IMR-90 (cell line): ENCODE results near the gene EPHB1. TPM values are rescaled to one million over a fixed set of nuclear protein-coding genes. Genes with fewer than 3 reads are reported as not detected.

ENCODE experiments used
- ATAC-seq: fragments of 200-7000 bp; cut with Tn5 transposase; 2 replicates; pipeline ENCODE4 v1.9.1; 2020; ENCODE audit warnings: low read depth, mild to moderate bottlenecking, moderate library complexity
- BruUV-seq: library from RNA; stranded (reverse); fragments of 400-500 nt; replicated peaks from 2 replicates; lab custom pipeline; 2021; lab: Mats Ljungman, UMichigan
- CTCF ChIA-PET: fragments of 300-600 bp; formaldehyde crosslinking; extraction: SDS; loops from one replicate; lab custom pipeline; 2021; ENCODE audit warnings: antibody characterized with exemption; lab: Yijun Ruan, JAX
- POLR2A ChIA-PET: fragments of 300-600 bp; sonication (Branson Sonifier 250); formaldehyde crosslinking; loops from one replicate; lab custom pipeline; 2022; ENCODE audit warnings: antibody characterized with exemption; ENCODE audit not compliant: unreplicated experiment; lab: Charles Lee
- DNase-seq: peaks from one replicate; pipeline ENCODE4 v3.0.0; 2013
- H2AFZ ChIP-seq: replicated peaks from 2 replicates; pipeline ENCODE3; 2013; ENCODE audit warnings: low read length, mild to moderate bottlenecking; ENCODE audit not compliant: poor library complexity
- H2AK5ac ChIP-seq: 2 replicates; pipeline ENCODE4 v1.6.1; 2013; ENCODE audit warnings: low read depth, low read length, inconsistent platforms
- H2AK9ac ChIP-seq: replicated peaks from 2 replicates; pipeline ENCODE3; 2013; ENCODE audit warnings: mild to moderate bottlenecking, low read depth, low read length, moderate library complexity; ENCODE audit not compliant: poor library complexity
- H2BK120ac ChIP-seq: 2 replicates; pipeline ENCODE4 v1.6.1; 2013; ENCODE audit warnings: low read depth, low read length, inconsistent platforms
- H2BK15ac ChIP-seq: 3 replicates; pipeline ENCODE4 v1.6.1; 2013; ENCODE audit warnings: low read depth, low read length, inconsistent platforms
- H2BK20ac ChIP-seq: 2 replicates; pipeline ENCODE4 v1.6.1; 2013; ENCODE audit warnings: low read depth, mild to moderate bottlenecking, inconsistent platforms, low read length, moderate library complexity
- H2BK5ac ChIP-seq: 2 replicates; pipeline ENCODE4 v1.6.1; 2013; ENCODE audit warnings: mild to moderate bottlenecking, low read depth, low read length, inconsistent platforms; ENCODE audit not compliant: poor library complexity, severe bottlenecking
- H3K14ac ChIP-seq: replicated peaks from 2 replicates; pipeline ENCODE4 v1.6.1; 2013; ENCODE audit warnings: low read depth, low read length, inconsistent platforms
- H3K18ac ChIP-seq: 2 replicates; pipeline ENCODE4 v1.6.1; 2013; ENCODE audit warnings: low read depth, low read length, control low read depth
- H3K23ac ChIP-seq: 2 replicates; pipeline ENCODE4 v1.6.1; 2013; ENCODE audit warnings: low read depth, low read length, inconsistent platforms
- H3K27ac ChIP-seq: 2 replicates; pipeline ENCODE4 v1.5.1; 2013; ENCODE audit warnings: mild to moderate bottlenecking, control low read depth, low read length; ENCODE audit not compliant: insufficient read depth
- H3K27me3 ChIP-seq: 2 replicates; pipeline ENCODE4 v1.6.1; 2013; ENCODE audit warnings: low read length; ENCODE audit not compliant: control insufficient read depth, insufficient read depth
- H3K36me3 ChIP-seq: 2 replicates; pipeline ENCODE4 v1.6.1; 2013; ENCODE audit warnings: low read length, mixed read lengths; ENCODE audit not compliant: control insufficient read depth, insufficient read depth
- H3K4ac ChIP-seq: 2 replicates; pipeline ENCODE4 v1.6.1; 2013; ENCODE audit warnings: low read depth, low read length, inconsistent platforms
- H3K4me1 ChIP-seq: 2 replicates; pipeline ENCODE4 v1.6.1; 2013; ENCODE audit warnings: low read length, mixed read lengths; ENCODE audit not compliant: control insufficient read depth, insufficient read depth
- H3K4me2 ChIP-seq: 2 replicates; pipeline ENCODE4 v1.6.1; 2013; ENCODE audit warnings: low read depth, mild to moderate bottlenecking, control low read depth, low read length, moderate library complexity
- H3K4me3 ChIP-seq: 2 replicates; pipeline ENCODE4 v1.5.1; 2013; ENCODE audit warnings: low read depth, mild to moderate bottlenecking, control low read depth, low read length, moderate library complexity; ENCODE audit not compliant: insufficient read depth
- H3K56ac ChIP-seq: 2 replicates; pipeline ENCODE4 v1.6.1; 2013; ENCODE audit warnings: low read length, inconsistent platforms; ENCODE audit not compliant: insufficient read depth; ENCODE audit errors: extremely low read depth
- H3K79me1 ChIP-seq, 2 experiments: 2 replicates each; pipeline ENCODE4 v1.6.1; 2013; ENCODE audit warnings: low read length in 2 of 2, inconsistent platforms in 1 of 2, low read depth in 1 of 2
- H3K9ac ChIP-seq: 2 replicates; pipeline ENCODE4 v1.6.1; 2013; ENCODE audit warnings: low read depth, low read length, control low read depth
- H3K9me1 ChIP-seq: 2 replicates; pipeline ENCODE4 v1.6.1; 2013; ENCODE audit warnings: low read length, inconsistent platforms; ENCODE audit not compliant: insufficient read depth
- H3K9me3 ChIP-seq: 2 replicates; pipeline ENCODE4 v1.6.1; 2013; ENCODE audit warnings: low read length; ENCODE audit not compliant: control insufficient read depth, insufficient read depth
- H4K20me1 ChIP-seq: 2 replicates; pipeline ENCODE4 v1.6.1; 2013; ENCODE audit warnings: low read length, inconsistent platforms; ENCODE audit not compliant: insufficient read depth
- H4K5ac ChIP-seq: 2 replicates; pipeline ENCODE4 v1.6.1; 2013; ENCODE audit warnings: mild to moderate bottlenecking, low read depth, low read length, control low read depth
- H4K8ac ChIP-seq, 2 experiments: 2 replicates each; pipeline ENCODE4 v1.6.1; 2013; ENCODE audit warnings: low read depth in 2 of 2, low read length in 2 of 2, control low read depth in 1 of 2, inconsistent platforms in 1 of 2
- H4K91ac ChIP-seq: 2 replicates; pipeline ENCODE4 v1.6.1; 2013; ENCODE audit warnings: low read depth, low read length, inconsistent platforms; ENCODE audit not compliant: insufficient read depth
- BHLHE40 ChIP-seq: fragments of 150-350 bp; IDR thresholded peaks from 2 replicates; pipeline ENCODE4 v1.6.1; 2016; ENCODE audit warnings: mild to moderate bottlenecking, low read depth, low read length
- CEBPB ChIP-seq: IDR thresholded peaks from 2 replicates; pipeline ENCODE4 v1.6.1; 2012; ENCODE audit warnings: low read depth, low read length, improper control_type of control experiment
- CHD1 ChIP-seq: IDR thresholded peaks from 2 replicates; pipeline ENCODE4 v1.6.1; 2012; ENCODE audit warnings: low read depth, low read length, improper control_type of control experiment
- ELK1 ChIP-seq: fragments of 150-350 bp; IDR thresholded peaks from 2 replicates; pipeline ENCODE4 v1.6.1; 2016; ENCODE audit warnings: low read depth, mild to moderate bottlenecking, low read length, moderate library complexity, borderline replicate concordance
- FOS ChIP-seq: fragments of 150-350 bp; IDR thresholded peaks from 2 replicates; pipeline ENCODE4 v1.6.1; 2016; ENCODE audit warnings: low read depth, low read length
- MAFK ChIP-seq: IDR thresholded peaks from 2 replicates; pipeline ENCODE4 v1.6.1; 2012; ENCODE audit warnings: low read depth, low read length, improper control_type of control experiment
- MXI1 ChIP-seq: IDR thresholded peaks from 2 replicates; pipeline ENCODE4 v1.6.1; 2012; ENCODE audit warnings: low read depth, mild to moderate bottlenecking, low read length, moderate library complexity, borderline replicate concordance
- NFE2L2 ChIP-seq: fragments of 150-350 bp; IDR thresholded peaks from 2 replicates; pipeline ENCODE4 v1.6.1; 2016; ENCODE audit warnings: low read depth, mild to moderate bottlenecking, low read length
- RFX5 ChIP-seq: IDR thresholded peaks from 2 replicates; pipeline ENCODE4 v1.8.0; 2012; ENCODE audit warnings: low read depth, mild to moderate bottlenecking, low read length, moderate library complexity
- SMC3 ChIP-seq: fragments of 150-350 bp; IDR thresholded peaks from 2 replicates; pipeline ENCODE4 v1.6.1; 2016; ENCODE audit warnings: low read depth, mild to moderate bottlenecking, antibody characterized with exemption, low read length, moderate library complexity
- USF2 ChIP-seq: fragments of 150-350 bp; IDR thresholded peaks from 2 replicates; pipeline ENCODE4 v1.6.1; 2017; ENCODE audit warnings: mild to moderate bottlenecking, antibody characterized with exemption, low read length, low read depth
- WGBS, 2 experiments: methylation state at CpG; one replicate each; pipeline versions ENCODE4 v1.1.5 to v1.1.7; 2013; ENCODE audit warnings: missing lambda C conversion rate in 2 of 2; ENCODE audit not compliant: insufficient read length in 1 of 2; ENCODE audit errors: extremely low coverage in 2 of 2; 5-methylcytosine and 5-hydroxymethylcytosine counted together
- dilution Hi-C: fragments of 300-500 bp; cut with HindIII; formaldehyde crosslinking; loops from one replicate; pipeline ENCODE4 v1.14.3; 2018; ENCODE audit warnings: low sequenced_read_pairs; ENCODE audit not compliant: unreplicated experiment
- in situ Hi-C: fragments of 300-500 bp; cut with MboI; formaldehyde crosslinking; loops from 3 replicates; pipeline ENCODE4 v1.14.3; 2019; ENCODE audit warnings: low sequenced_read_pairs, inconsistent platforms, mixed read lengths
- intact Hi-C: fragments of 100-400 bp; cut with micrococcal nuclease; formaldehyde crosslinking; loops from 2 replicates; pipeline ENCODE4 v1.10.0; 2022
- polyA plus RNA-seq, 3 experiments: library from polyadenylated mRNA; depleted of rRNA; stranded (reverse); fragments of >200 nt; gene quantifications; 2 replicates each; pipeline ENCODE4 v1.2.3, GENCODE V29; 2012; ENCODE audit warnings: low replicate concordance in 1 of 3
- total RNA-seq: library from RNA; depleted of rRNA; stranded (reverse); fragments of >200 nt; gene quantifications from 2 replicates; pipeline ENCODE4 v1.2.3, GENCODE V29; 2012
- TF ChIP-seq, protein P1 (sequence below): conservative IDR thresholded peaks from 2 replicates; pipeline ENCODE4 v1.5.1; 2012; ENCODE audit warnings: mild to moderate bottlenecking, low read depth, low read length, improper control_type of control experiment

The EPHB1 gene
- total and polyA plus RNA-seq, 2 of the 4 experiments (the other 2 are of a cell fraction) = 0.17 to 0.36 TPM

DNA sequence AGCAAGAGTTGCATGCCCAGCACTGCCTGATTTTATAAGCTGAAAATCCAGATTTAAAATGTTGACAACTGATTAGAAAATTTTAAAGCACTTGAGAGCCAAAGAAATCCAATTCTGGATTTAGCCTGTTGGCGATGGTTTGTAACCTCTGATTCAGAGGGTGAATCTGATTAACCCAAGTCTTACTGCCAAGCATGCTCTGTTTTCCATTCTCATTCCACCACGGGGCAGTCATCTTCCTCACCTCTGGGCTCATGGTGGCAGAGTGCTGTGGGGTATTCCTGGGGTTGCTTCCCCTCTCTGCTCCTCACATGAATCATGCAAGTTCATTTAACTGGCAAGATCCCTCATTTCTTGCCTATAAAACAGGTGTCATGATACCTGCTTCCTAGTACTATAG is 342.2 kb downstream of the EPHB1 start:
- Histone ChIP-seq H4K8ac (no peak overlapping the region), H3K9ac (no peak overlapping the region), H2BK120ac (no peak overlapping the region), H2BK15ac (no peak overlapping the region), H3K4me1 (no peaks in the 10 kb centered on the region), H3K36me3 (no peaks in the 10 kb centered on the region), H4K5ac (no peak overlapping the region), H2BK5ac (no peak overlapping the region), H2AK9ac (no peak overlapping the region), H3K27ac (no peak overlapping the region), H3K9me1 (no peaks in the 10 kb centered on the region), H3K27me3 (no peaks in the 10 kb centered on the region), H3K23ac (no peak overlapping the region), H3K4me2 (no peak overlapping the region), H4K91ac (no peak overlapping the region), H2BK20ac (no peak overlapping the region), H2AK5ac (no peak overlapping the region), H3K18ac (no peak overlapping the region), H3K4ac (no peak overlapping the region), H2AFZ (no peak overlapping the region), H3K9me3 (peaks cover 3% of the 10 kb centered on the region; the same call in 1 of the 2 replicates), H3K4me3 (no peak overlapping the region), H4K20me1 (no peaks in the 10 kb centered on the region), H3K14ac (no peak overlapping the region), H3K79me1 (no peaks in the 10 kb centered on the region), H3K56ac (no peak overlapping the region)
- in situ Hi-C loops = no loop called here
- intact Hi-C loops = no loop called here
- TF ChIP-seq USF2 (no peak), NFE2L2 (no peak), FOS (no peak), MAFK (no peak), CEBPB (no peak), ELK1 (no peak), SMC3 (no peak), MXI1 (no peak), RFX5 (no peak), BHLHE40 (no peak), CHD1 (no peak)
- TF ChIP-seq, protein P1, sequence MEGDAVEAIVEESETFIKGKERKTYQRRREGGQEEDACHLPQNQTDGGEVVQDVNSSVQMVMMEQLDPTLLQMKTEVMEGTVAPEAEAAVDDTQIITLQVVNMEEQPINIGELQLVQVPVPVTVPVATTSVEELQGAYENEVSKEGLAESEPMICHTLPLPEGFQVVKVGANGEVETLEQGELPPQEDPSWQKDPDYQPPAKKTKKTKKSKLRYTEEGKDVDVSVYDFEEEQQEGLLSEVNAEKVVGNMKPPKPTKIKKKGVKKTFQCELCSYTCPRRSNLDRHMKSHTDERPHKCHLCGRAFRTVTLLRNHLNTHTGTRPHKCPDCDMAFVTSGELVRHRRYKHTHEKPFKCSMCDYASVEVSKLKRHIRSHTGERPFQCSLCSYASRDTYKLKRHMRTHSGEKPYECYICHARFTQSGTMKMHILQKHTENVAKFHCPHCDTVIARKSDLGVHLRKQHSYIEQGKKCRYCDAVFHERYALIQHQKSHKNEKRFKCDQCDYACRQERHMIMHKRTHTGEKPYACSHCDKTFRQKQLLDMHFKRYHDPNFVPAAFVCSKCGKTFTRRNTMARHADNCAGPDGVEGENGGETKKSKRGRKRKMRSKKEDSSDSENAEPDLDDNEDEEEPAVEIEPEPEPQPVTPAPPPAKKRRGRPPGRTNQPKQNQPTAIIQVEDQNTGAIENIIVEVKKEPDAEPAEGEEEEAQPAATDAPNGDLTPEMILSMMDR = no peak
- ChIA-PET CTCF (no interaction called here), POLR2A (no interaction called here)
- WGBS, 2 experiments = no CpG with 5 or more reads among the region's 2 CpGs
- ATAC-seq = no peak
- dilution Hi-C loops = no loop called here
- DNase-seq = no peak
- no TSS peak for BruUV-seq
